Stimulated activated CD4-positive, alpha-beta T cell treated with anti-CD3 and anti-CD28 coated beads, Interleukin-12 subunit alpha, Interleukin-12 subunit beta, amount 100 ng/mL, for 24 hours (primary cell): Measurements from ENCODE around the gene TDP2.
"Not testable (repeated sequence)": the region's sequence is repeated elsewhere in the genome, so short reads cannot be mapped to it uniquely, and the experiment has no call there.

Experiments
- DNase-seq, 2 experiments: peaks; one replicate each; pipeline ENCODE4 v3.0.0-alpha.2; 2020; ENCODE audit warnings: low read depth in 2 of 2

TDP2 gene

GRCh38 chr6:24680582-24680981, 13.9 kb upstream of the TDP2 start:
- DNase-seq: no peak

DNA sequence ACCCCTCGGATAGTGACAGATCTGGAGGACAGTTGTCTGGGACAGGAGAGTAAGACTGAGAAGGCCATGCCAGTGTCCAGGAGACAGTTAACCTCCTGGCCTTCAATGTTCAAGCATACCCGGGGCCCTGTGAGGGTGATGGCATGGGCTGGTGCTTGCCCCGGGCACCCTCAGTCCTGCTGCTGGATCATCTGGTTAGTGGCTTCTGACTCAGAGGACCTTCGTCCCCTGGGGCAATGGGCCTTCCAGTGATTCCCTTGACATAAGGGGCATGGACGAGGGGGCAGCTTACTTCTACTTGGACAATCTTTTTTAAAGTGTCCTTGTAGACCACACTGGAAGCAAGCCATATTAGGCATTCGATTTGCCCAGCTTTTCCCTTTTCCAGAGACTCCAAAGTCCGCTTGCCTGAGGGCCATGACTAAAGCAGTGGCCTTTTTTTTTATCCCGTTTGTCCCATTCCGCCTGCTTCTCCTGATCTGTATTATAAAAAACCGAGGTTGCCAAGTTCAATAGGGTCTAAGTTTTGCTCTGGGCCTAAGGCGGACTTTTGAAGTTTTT, 12.2 kb upstream of the TDP2 start:
- not testable (repeated sequence) for DNase-seq

DNA sequence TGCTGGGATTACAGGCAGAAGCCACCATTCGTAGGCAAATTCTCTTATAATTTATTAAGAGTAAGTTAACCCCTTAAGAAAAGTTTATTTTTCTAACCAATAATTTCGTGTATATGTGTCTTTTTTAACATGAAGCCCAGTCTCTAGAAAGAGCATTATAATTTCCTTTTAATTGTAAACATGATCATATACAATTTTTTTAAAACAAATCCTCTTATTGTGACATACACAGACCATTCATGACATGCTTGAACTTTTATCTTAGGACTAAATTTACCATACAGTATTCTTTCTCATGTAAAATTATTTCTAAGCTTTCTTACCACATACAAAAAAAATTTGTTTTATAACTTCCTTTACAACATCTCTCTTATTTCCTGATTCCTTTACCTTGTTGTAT, 6.9 kb upstream of the TDP2 start:
- DNase-seq: no peak

DNA sequence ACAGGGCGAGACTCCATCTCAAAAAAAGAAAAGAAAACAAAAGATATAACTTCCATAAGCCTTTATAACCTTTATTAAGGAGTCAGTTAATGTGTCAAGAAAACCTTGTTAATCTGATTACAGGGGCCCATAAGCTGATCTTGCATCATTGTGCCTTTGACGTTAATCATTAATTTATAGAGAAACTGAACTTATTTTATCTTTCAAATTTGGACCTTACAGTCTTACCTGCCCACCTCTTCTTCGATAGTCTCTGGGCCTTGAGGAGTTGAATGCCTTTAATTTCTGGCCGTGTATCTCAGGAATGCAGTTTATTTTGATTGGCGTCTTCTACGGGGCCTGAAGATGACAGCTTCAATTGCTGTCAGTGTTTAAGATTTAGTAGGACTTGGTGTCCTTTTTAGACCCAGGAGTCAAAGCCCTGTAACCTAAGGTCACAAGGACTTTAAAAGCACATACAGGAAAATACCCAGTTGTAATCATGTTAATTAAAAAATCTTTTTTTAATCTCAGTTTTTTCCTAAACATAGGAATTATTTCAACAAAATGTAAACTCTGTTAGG, 6.0 kb upstream of the TDP2 start:
- no peak for DNase-seq

GRCh38 chr6:24671077-24671476, 4.4 kb upstream of the TDP2 start:
- not testable (repeated sequence) for DNase-seq

GRCh38 chr6:24670492-24670891, 3.8 kb upstream of the TDP2 start:
- not testable (repeated sequence) for DNase-seq

GRCh38 chr6:24668997-24669361, 2.3 kb upstream of the TDP2 start:
- no peak for DNase-seq

- not testable (repeated sequence) for DNase-seq
Measured at GRCh38 chr6:24668066-24668996, 1.6 kb upstream of the TDP2 start.

- DNase-seq: no peak
Measured at GRCh38 chr6:24667378-24667803, 692 bp upstream of the TDP2 start.

- no peak for DNase-seq
Measured at GRCh38 chr6:24666097-24666640, 530 bp downstream of the TDP2 start.

DNA sequence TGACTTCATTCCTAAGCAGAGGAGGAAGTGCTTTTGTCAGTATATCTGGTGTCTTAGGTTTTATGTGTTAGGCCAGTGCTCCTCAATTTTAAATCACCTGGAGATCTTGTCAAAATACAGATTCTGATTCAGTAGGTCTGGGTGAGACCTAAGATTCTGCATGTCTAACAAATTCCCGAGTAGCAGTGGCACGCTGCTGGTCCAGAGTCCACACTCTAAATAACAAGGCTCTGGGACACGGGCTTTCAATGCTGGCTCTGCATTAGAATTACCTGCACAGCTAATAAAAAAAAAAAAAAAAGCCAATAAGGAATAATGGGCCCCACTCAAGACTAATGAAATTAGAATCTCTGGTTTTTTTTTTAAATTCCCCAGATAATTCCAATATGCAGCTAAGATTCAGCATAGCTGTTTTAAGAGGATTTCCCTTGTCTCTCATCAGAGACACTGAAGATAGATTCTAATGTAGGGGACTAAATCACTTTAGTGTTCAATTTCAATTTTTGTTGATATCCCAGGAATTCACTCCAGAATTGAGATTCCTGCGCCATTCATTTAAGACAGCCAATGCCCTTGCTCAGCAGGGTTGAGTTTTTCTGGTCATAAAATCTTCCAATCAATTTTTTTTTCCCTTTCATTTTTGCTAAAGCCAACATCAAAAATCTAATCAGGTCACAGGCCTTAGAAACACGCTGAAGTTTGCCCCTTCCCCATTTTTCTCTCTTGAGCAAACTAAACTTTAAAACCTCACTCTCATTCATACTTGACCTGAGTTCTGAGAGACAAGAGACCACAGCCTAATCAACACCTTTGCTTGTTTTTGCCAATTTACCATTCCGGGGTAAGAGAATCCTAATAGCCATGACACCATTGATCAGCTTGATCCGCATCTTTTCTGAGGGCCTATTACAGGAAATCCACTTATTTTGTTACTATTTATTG, 2.4 kb downstream of the TDP2 start:
- DNase-seq: no peak

- DNase-seq: no peak
Measured at GRCh38 chr6:24663189-24663588, 3.5 kb downstream of the TDP2 start.

DNA sequence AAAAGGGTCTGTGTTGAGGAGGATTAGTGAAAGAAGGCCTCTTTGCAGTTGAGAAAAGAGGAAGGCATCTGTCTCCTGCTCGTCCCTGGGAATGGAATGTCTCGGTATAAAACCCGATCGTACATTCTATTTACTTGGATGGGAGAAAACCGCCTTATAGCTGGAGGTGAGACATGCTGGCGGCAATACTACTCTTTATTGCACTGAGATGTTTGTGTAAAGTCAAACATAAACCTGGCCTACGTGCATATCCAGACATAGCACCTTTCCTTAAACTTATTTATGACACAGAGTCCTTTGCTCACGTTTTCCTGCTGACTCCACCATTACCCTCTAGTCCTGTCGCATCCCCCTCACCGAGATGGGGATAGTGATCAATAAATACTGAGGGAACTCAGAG, 4.5 kb downstream of the TDP2 start:
- DNase-seq: no peak

GRCh38 chr6:24661759-24662158, 4.9 kb downstream of the TDP2 start:
- not testable (repeated sequence) for DNase-seq

DNA sequence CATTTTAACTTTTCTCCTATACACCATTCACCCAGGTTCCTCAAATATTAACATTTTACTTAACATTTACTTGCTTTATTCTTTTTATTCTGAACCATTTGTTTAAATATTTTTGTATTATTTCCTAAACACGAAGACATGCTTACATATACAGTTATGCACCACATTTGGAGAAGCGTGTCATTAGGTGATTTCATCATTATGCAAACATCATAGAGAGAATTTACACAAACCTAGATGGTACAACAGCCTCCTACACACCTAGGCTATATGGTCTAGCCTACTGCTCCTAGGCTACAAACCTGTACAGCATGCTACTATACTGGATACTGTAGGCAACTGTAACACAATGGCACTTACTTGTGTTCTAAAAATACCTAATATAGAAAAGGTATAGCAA, 6.6 kb downstream of the TDP2 start:
- no peak for DNase-seq

DNA sequence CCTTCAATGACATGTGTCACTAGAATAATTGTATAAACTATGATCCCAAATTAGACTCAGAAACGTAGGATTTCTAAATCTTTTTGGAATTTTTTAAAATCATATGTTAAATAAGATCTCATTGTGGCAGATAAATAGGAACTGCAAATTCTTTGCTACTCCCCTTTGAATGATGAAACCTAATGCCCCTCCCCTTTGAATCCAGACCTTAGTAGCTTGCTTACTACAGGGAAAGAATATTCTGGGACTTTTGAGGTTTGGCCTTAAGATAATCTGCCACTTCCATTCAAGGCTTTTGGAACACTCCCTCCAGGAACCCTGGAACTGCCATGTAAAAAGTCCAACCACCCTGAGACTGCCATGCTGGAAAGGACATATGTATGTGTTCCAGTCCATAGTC, 7.1 kb downstream of the TDP2 start:
- no peak for DNase-seq

GRCh38 chr6:24658573-24659560, 7.8 kb downstream of the TDP2 start:
- DNase-seq: no peak

DNA sequence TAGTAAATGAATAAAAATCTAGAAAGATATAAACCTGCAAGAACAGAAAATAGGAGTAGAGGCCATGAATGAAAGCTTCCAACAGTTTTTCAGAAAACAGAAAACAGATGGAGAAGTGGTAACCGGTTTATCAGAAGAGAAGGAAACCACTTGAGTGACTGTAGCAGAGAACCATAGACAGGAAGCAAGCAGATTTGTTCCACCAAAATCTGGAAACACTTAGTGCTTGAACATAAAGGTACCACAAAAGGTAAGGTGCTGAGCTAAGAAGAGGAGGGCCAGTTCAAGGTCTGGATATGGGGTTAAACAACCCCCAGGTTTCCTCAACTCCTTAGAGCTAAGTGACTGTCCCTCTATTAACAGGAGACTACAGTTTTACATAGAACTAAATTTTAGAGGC, 11.5 kb downstream of the TDP2 start:
- DNase-seq: no peak

DNA sequence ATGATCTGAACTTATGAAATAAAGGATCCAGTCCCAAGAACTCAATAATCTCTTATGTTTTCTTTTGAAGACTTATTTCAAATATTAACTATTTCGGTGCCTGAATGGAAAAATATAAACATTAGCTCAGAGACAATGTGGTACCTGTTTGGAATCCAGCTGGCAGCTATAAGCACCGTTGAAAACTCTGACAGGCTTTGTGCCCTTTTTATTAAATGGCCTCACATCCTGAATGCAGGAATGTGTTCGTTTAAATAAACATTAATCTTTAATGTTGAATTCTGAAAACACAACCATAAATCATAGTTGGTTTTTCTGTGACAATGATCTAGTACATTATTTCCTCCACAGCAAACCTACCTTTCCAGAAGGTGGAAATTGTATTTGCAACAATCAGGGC, 16.3 kb downstream of the TDP2 start:
- no peak for DNase-seq

DNA sequence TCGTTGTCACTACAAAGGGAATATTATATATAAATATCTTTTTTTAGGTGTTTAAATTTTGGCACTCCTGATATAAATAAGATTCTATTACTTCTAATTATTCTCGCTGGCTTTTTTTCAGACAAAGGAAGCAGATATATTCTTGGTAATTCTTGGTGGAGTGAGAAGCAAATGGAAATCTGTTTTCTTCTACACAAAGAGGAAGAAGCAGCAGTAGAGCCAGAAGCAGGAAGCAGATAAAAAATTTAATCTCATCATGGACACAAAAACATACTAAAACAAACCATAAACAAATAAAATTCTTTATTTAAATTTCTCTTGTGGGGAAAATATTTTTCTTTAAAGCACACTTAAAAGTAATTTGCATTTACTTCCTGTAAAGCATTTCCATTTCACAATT, 17.0 kb downstream of the TDP2 start:
- no peak for DNase-seq
